Hepatocyte (in vitro differentiated cells): ENCODE data around the gene BBS1. TPM values are rescaled to one million over a fixed set of nuclear protein-coding genes. Genes with fewer than 3 reads are reported as not detected.

Experiments
- DNase-seq: peaks from one replicate; pipeline ENCODE4 v3.0.0-alpha.2; 2016; ENCODE audit warnings: low spot score
- H2AFZ ChIP-seq: fragments of 200-600 bp; sonication (generic); 2 replicates; pipeline ENCODE4 v1.6.0; 2016; ENCODE audit warnings: antibody characterized with exemption, mild to moderate bottlenecking
- H3K27ac ChIP-seq: fragments of 200-600 bp; sonication (generic); 2 replicates; pipeline ENCODE4 v1.5.1; 2016; ENCODE audit warnings: mild to moderate bottlenecking
- H3K27me3 ChIP-seq: fragments of 200-600 bp; sonication (generic); 2 replicates; pipeline ENCODE4 v1.6.1; 2016
- H3K36me3 ChIP-seq: fragments of 200-600 bp; sonication (generic); replicated peaks from 2 replicates; pipeline ENCODE4 v1.5.1; 2016; ENCODE audit warnings: low read depth; ENCODE audit not compliant: insufficient read depth
- H3K4me1 ChIP-seq: fragments of 200-600 bp; sonication (generic); 2 replicates; pipeline ENCODE4 v1.5.1; 2016; ENCODE audit warnings: mild to moderate bottlenecking, moderate library complexity; ENCODE audit not compliant: insufficient read depth
- H3K4me2 ChIP-seq: fragments of 200-600 bp; sonication (generic); 2 replicates; pipeline ENCODE4 v1.6.0; 2016
- H3K4me3 ChIP-seq: fragments of 200-600 bp; sonication (generic); 2 replicates; pipeline ENCODE4 v1.5.1; 2016; ENCODE audit warnings: mild to moderate bottlenecking
- H3K79me2 ChIP-seq: fragments of 200-600 bp; sonication (generic); 2 replicates; pipeline ENCODE4 v1.6.0; 2017; ENCODE audit warnings: mild to moderate bottlenecking
- H3K9me2 ChIP-seq: fragments of 200-600 bp; sonication (generic); replicated peaks from 2 replicates; pipeline ENCODE4 v1.6.0; 2017; ENCODE audit warnings: mild to moderate bottlenecking; ENCODE audit not compliant: insufficient read depth
- H3K9me3 ChIP-seq: fragments of 200-600 bp; sonication (generic); 2 replicates; pipeline ENCODE4 v1.5.1; 2016; ENCODE audit warnings: low read depth, mild to moderate bottlenecking
- H4K20me1 ChIP-seq: fragments of 200-600 bp; sonication (generic); 2 replicates; pipeline ENCODE4 v1.6.0; 2016; ENCODE audit warnings: mild to moderate bottlenecking; ENCODE audit not compliant: insufficient read depth, poor library complexity, severe bottlenecking
- CTCF ChIP-seq: fragments of 200-600 bp; sonication (generic); IDR thresholded peaks from 2 replicates; pipeline ENCODE4 v1.5.1; 2016; ENCODE audit warnings: antibody characterized with exemption, mild to moderate bottlenecking; ENCODE audit not compliant: poor library complexity
- EZH2 ChIP-seq: fragments of 200-600 bp; sonication (generic); IDR thresholded peaks from 2 replicates; pipeline ENCODE4 v1.6.1; 2016; ENCODE audit warnings: antibody characterized with exemption, mild to moderate bottlenecking, borderline replicate concordance
- EZH2phosphoT487 ChIP-seq: fragments of 200-600 bp; sonication (generic); IDR thresholded peaks from one replicate; pipeline ENCODE4 v1.6.1; 2018; ENCODE audit warnings: antibody characterized with exemption, mild to moderate bottlenecking, low read depth, moderate library complexity; ENCODE audit not compliant: unreplicated experiment, severe bottlenecking
- WGBS: methylation state at CpG from one replicate; pipeline ENCODE4 v1.1.6; 2016; ENCODE audit warnings: low lambda C conversion rate; ENCODE audit errors: missing lambda C conversion rate; 5-methylcytosine and 5-hydroxymethylcytosine counted together
- polyA plus RNA-seq: library from polyadenylated mRNA; unstranded; fragments of >200 nt; fragmentation: Nextera tagmentation; extraction: Ambion mirVana; gene quantifications from 2 replicates; pipeline ENCODE4 v1.2.1, GENCODE V29; 2016
- total RNA-seq: library from RNA; depleted of rRNA; stranded (reverse); fragments of >200 nt; gene quantifications from 2 replicates; pipeline ENCODE4 v1.2.3, GENCODE V29; 2014

Gene BBS1
- total and polyA plus RNA-seq, 2 experiments from 2014 or later = 25.1 to 27.7 TPM

- H2AFZ ChIP-seq = no peak overlapping the region
- no peaks in the 10 kb centered on the region for H3K4me1 ChIP-seq
- H3K27me3 ChIP-seq = no peaks in the 10 kb centered on the region
- H3K79me2 ChIP-seq = no peaks in the 10 kb centered on the region
- H4K20me1 ChIP-seq = no peaks in the 10 kb centered on the region
- no peak for DNase-seq
- TF ChIP-seq EZH2phosphoT487 (no peak), CTCF (no peak), EZH2 (no peak)
- no peaks in the 10 kb centered on the region for H3K9me3 ChIP-seq
- H3K36me3 ChIP-seq = no peaks in the 10 kb centered on the region
- WGBS = 86% methylated on average over 5 of the region's 5 CpGs
- no peak overlapping the region for H3K4me2 ChIP-seq
- no peak overlapping the region for H3K27ac ChIP-seq
- H3K9me2 ChIP-seq = no peaks in the 10 kb centered on the region
- no peak overlapping the region for H3K4me3 ChIP-seq
These were observed 54.5 kb downstream of the BBS1 start for GRCh38 chr11:66564984-66565383.

GRCh38 chr11:66566221-66566620 lies 55.8 kb downstream of the BBS1 start:
- no peak overlapping the region for H3K4me3 ChIP-seq
- TF ChIP-seq EZH2phosphoT487 = no peak
- no peak for TF ChIP-seq EZH2
- no peak for TF ChIP-seq CTCF
- 95% methylated on average over 8 of the region's 8 CpGs for WGBS

GRCh38 chr11:66567787-66568123 lies 57.3 kb downstream of the BBS1 start:
- H2AFZ ChIP-seq = no peak overlapping the region
- no peaks in the 10 kb centered on the region for H3K27me3 ChIP-seq

More at GRCh38 chr11:66566221-66566620, 55.8 kb downstream of the BBS1 start:
- Histone ChIP-seq H3K4me1 (no peaks in the 10 kb centered on the region), H3K27ac (no peak overlapping the region), H3K79me2 (no peaks in the 10 kb centered on the region), H4K20me1 (no peaks in the 10 kb centered on the region), H3K4me2 (no peak overlapping the region), H2AFZ (no peak overlapping the region), H3K9me2 (no peaks in the 10 kb centered on the region), H3K36me3 (no peaks in the 10 kb centered on the region), H3K27me3 (no peaks in the 10 kb centered on the region), H3K9me3 (no peaks in the 10 kb centered on the region)
- DNase-seq = no peak

More at GRCh38 chr11:66567787-66568123, 57.3 kb downstream of the BBS1 start:
- H3K27ac ChIP-seq = no peak overlapping the region
- H3K4me2 ChIP-seq = no peak overlapping the region
- TF ChIP-seq EZH2phosphoT487 = no peak
- no peak for TF ChIP-seq CTCF
- TF ChIP-seq EZH2 = no peak
- DNase-seq = no peak
- no peak overlapping the region for H3K4me3 ChIP-seq
- 97% methylated on average over 14 of the region's 15 CpGs for WGBS
- H3K79me2 ChIP-seq = no peaks in the 10 kb centered on the region
- no peaks in the 10 kb centered on the region for H3K9me3 ChIP-seq
- no peaks in the 10 kb centered on the region for H3K9me2 ChIP-seq
- H3K36me3 ChIP-seq = no peaks in the 10 kb centered on the region
- no peaks in the 10 kb centered on the region for H3K4me1 ChIP-seq
- no peaks in the 10 kb centered on the region for H4K20me1 ChIP-seq
